Mesenchymal stem cell (in vitro differentiated cells and primary cell): ENCODE measurements around the gene CFD.

ENCODE experiments used
- DNase-seq: peaks from one replicate; pipeline ENCODE4 v3.0.0-alpha.2; 2013
- H2AFZ ChIP-seq: one replicate; pipeline ENCODE4 v1.6.1; 2013; ENCODE audit warnings: low read depth, mild to moderate bottlenecking, control low read depth, inconsistent platforms, low read length, moderate library complexity
- H2AK5ac ChIP-seq: 2 replicates; pipeline ENCODE4 v1.6.1; 2013; ENCODE audit warnings: low read length, moderate library complexity, mild to moderate bottlenecking, inconsistent platforms; ENCODE audit not compliant: severe bottlenecking
- H2BK120ac ChIP-seq: one replicate; pipeline ENCODE4 v1.6.1; 2013; ENCODE audit warnings: low read depth, mild to moderate bottlenecking, inconsistent platforms, low read length, moderate library complexity
- H2BK12ac ChIP-seq, 2 experiments: one replicate each; pipeline ENCODE4 v1.6.1; 2013; ENCODE audit warnings: inconsistent platforms in 2 of 2, low read length in 2 of 2, mild to moderate bottlenecking in 2 of 2, moderate library complexity in 2 of 2, control low read depth in 1 of 2
- H2BK15ac ChIP-seq: one replicate; pipeline ENCODE4 v1.6.1; 2013; ENCODE audit warnings: mild to moderate bottlenecking, low read depth, inconsistent platforms; ENCODE audit not compliant: poor library complexity, severe bottlenecking
- H2BK5ac ChIP-seq: 2 replicates; pipeline ENCODE4 v1.6.1; 2013; ENCODE audit warnings: low read depth, mild to moderate bottlenecking, low read length, control low read depth, inconsistent platforms; ENCODE audit not compliant: poor library complexity, severe bottlenecking
- H3K14ac ChIP-seq, 2 experiments: one replicate each; pipeline ENCODE4 v1.6.1; 2013; ENCODE audit warnings: inconsistent platforms in 2 of 2, low read length in 2 of 2, control low read depth in 1 of 2, mild to moderate bottlenecking in 1 of 2, moderate library complexity in 1 of 2
- H3K18ac ChIP-seq, 2 experiments: one replicate each; pipeline ENCODE4 v1.6.1; 2013; ENCODE audit warnings: inconsistent platforms in 2 of 2, low read length in 2 of 2, control low read depth in 1 of 2, low read depth in 1 of 2, mild to moderate bottlenecking in 1 of 2
- H3K23ac ChIP-seq, 2 experiments: one replicate each; pipeline ENCODE4 v1.6.1; 2013; ENCODE audit warnings: inconsistent platforms in 2 of 2, low read length in 2 of 2, mild to moderate bottlenecking in 2 of 2, moderate library complexity in 2 of 2, control low read depth in 1 of 2
- H3K27ac ChIP-seq: 2 replicates; pipeline ENCODE4 v1.5.1; 2013; ENCODE audit warnings: mild to moderate bottlenecking, moderate library complexity, low read length, control low read depth, inconsistent platforms; ENCODE audit not compliant: poor library complexity, severe bottlenecking
- H3K27me3 ChIP-seq, 2 experiments: 2 replicates each; pipeline versions ENCODE4 v1.6.1 to v1.7.0; 2013; ENCODE audit warnings: low read length in 2 of 2, mild to moderate bottlenecking in 2 of 2, moderate library complexity in 2 of 2, control low read depth in 1 of 2, inconsistent platforms in 1 of 2; ENCODE audit not compliant: control insufficient read depth in 1 of 2, insufficient read depth in 1 of 2
- H3K36me3 ChIP-seq, 2 experiments: 2 replicates each; pipeline versions ENCODE4 v1.6.1 to v1.7.0; 2013; ENCODE audit warnings: low read length in 2 of 2, control low read depth in 1 of 2, inconsistent platforms in 1 of 2, low read depth in 1 of 2, mild to moderate bottlenecking in 1 of 2; ENCODE audit not compliant: insufficient read depth in 2 of 2, control insufficient read depth in 1 of 2
- H3K4ac ChIP-seq, 2 experiments: one replicate each; pipeline ENCODE4 v1.6.1; 2013; ENCODE audit warnings: inconsistent platforms in 2 of 2, low read length in 2 of 2, mild to moderate bottlenecking in 2 of 2, moderate library complexity in 2 of 2, control low read depth in 1 of 2, low read depth in 1 of 2
- H3K4me1 ChIP-seq: 2 replicates; pipeline ENCODE4 v1.6.1; 2013; ENCODE audit warnings: low read depth, low read length, control low read depth; ENCODE audit not compliant: control insufficient read depth, insufficient read depth
- H3K4me2 ChIP-seq: 2 replicates; pipeline ENCODE4 v1.6.1; 2013; ENCODE audit warnings: low read length, mild to moderate bottlenecking, inconsistent platforms; ENCODE audit not compliant: poor library complexity, severe bottlenecking
- H3K4me3 ChIP-seq, 2 experiments: 2 replicates each; pipeline versions ENCODE4 v1.5.1 to v1.7.0; 2013; ENCODE audit warnings: low read length in 2 of 2, mild to moderate bottlenecking in 2 of 2, control low read depth in 1 of 2, low read depth in 1 of 2; ENCODE audit not compliant: insufficient read depth in 1 of 2
- H3K79me1 ChIP-seq: replicated peaks from 2 replicates; pipeline ENCODE4 v1.6.1; 2013; ENCODE audit warnings: mild to moderate bottlenecking, control low read depth, low read length, inconsistent platforms; ENCODE audit not compliant: poor library complexity, severe bottlenecking
- H3K9ac ChIP-seq: 2 replicates; pipeline ENCODE4 v1.7.0; 2013; ENCODE audit warnings: mild to moderate bottlenecking, low read length, moderate library complexity
- H3K9me3 ChIP-seq: 2 replicates; pipeline ENCODE4 v1.7.0; 2013; ENCODE audit warnings: mild to moderate bottlenecking, low read length; ENCODE audit not compliant: control insufficient read depth
- H4K8ac ChIP-seq: one replicate; pipeline ENCODE4 v1.6.1; 2013; ENCODE audit warnings: inconsistent platforms, mild to moderate bottlenecking, low read length, moderate library complexity
- H4K91ac ChIP-seq: one replicate; pipeline ENCODE4 v1.6.1; 2013; ENCODE audit warnings: mild to moderate bottlenecking, low read length, inconsistent platforms
- WGBS: methylation state at CpG from one replicate; pipeline ENCODE4 v1.1.7; 2013; ENCODE audit warnings: mixed read lengths; 5-methylcytosine and 5-hydroxymethylcytosine counted together

CFD gene

GRCh38 chr19:892243-892893 lies 32.9 kb downstream of the CFD start:
- Histone ChIP-seq H3K79me1 (peaks cover 31% of the 10 kb centered on the region), H2BK120ac (peak overlapping the region; percentile 89), H3K4ac (peak overlapping the region in 1 of 2 experiments; percentile 68), H4K8ac (peak overlapping the region; percentile 66), H3K27me3 (no peaks in the 10 kb centered on the region), H3K18ac (peak overlapping the region; percentile 37 to 55), H3K9ac (peak overlapping the region; percentile 85), H2AK5ac (peak overlapping the region; percentile 78), H3K14ac (peak overlapping the region in 1 of 2 experiments; percentile 83), H2AFZ (peak overlapping the region; percentile 31), H2BK12ac (peak overlapping the region in 1 of 2 experiments; percentile 15), H3K4me1 (peaks cover 6% of the 10 kb centered on the region), H3K27ac (no peak overlapping the region), H3K4me2 (peak overlapping the region; percentile 55), H3K23ac (no peak overlapping the region), H2BK5ac (no peak overlapping the region), H3K36me3 (peaks cover 35 to 54% of the 10 kb centered on the region in 2 experiments), H4K91ac (peak overlapping the region; percentile 76), H3K9me3 (no peaks in the 10 kb centered on the region), H3K4me3 (peak overlapping the region; percentile 83 to 99), H2BK15ac (peak overlapping the region; percentile 65)
- DNase-seq = no peak
- WGBS = 15% methylated on average over 10 of the region's 27 CpGs

- Histone ChIP-seq H2AK5ac (peak within 1 kb of the TSS; percentile 78), H3K79me1 (peaks cover 31% of the 10 kb centered on the region), H3K27ac (peak within 1 kb of the TSS; percentile 87), H4K8ac (peak within 1 kb of the TSS; percentile 100), H3K4ac (peak within 1 kb of the TSS; percentile 95 to 96), H3K27me3 (no peaks in the 10 kb centered on the region), H3K36me3 (peaks cover 34 to 53% of the 10 kb centered on the region in 2 experiments), H3K9me3 (no peaks in the 10 kb centered on the region), H3K9ac (peak within 1 kb of the TSS; percentile 94), H2AFZ (peak within 1 kb of the TSS; percentile 94), H2BK120ac (peak within 1 kb of the TSS; percentile 89), H4K91ac (peak within 1 kb of the TSS; percentile 99), H3K4me1 (peaks cover 6% of the 10 kb centered on the region), H2BK15ac (peak within 1 kb of the TSS; percentile 98), H3K18ac (peak within 1 kb of the TSS; percentile 97 to 100), H2BK5ac (peak within 1 kb of the TSS; percentile 97), H3K14ac (peak within 1 kb of the TSS; percentile 83 to 99), H2BK12ac (peak within 1 kb of the TSS in 1 of 2 experiments; percentile 15), H3K4me3 (peak within 1 kb of the TSS; percentile 83 to 99), H3K23ac (peak within 1 kb of the TSS in 1 of 2 experiments; percentile 85), H3K4me2 (peak within 1 kb of the TSS; percentile 55)
- DNase-seq = peak; percentile 94
- WGBS = 1% methylated on average over 57 of the region's 69 CpGs
Observed at GRCh38 chr19:892894-893689, 33.6 kb downstream of the CFD start, which contains the start of the genes MED16 and RNU6-9. MED16 (minus strand) TSS chr19:893187; CDS start chr19:891131, 2,056 bp downstream. RNU6-9 (plus strand) TSS chr19:893484.

DNA sequence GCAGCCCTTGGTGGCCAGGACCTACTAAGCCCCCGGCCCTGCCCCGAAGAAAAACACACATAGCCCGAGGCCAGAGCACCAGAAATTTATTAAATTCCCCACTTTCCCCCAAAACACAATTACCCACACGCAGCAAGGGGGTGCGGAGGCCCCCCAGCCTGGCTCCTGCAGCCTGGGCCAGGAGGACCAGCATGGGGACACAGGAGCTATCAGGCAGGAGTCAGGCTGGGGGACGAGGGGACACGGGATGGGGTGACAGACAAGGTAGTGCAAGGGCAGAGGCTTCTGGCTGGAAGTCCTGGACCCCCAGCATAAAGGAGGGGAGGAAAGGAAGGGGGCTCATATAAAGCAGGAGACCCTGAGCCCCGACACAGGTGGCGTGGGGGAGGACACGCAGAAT lies 37.0 kb downstream of the CFD start:
- Histone ChIP-seq H2AK5ac (no peak overlapping the region), H3K27me3 (no peaks in the 10 kb centered on the region), H3K9me3 (no peaks in the 10 kb centered on the region), H2BK5ac (no peak overlapping the region), H4K91ac (no peak overlapping the region), H2BK15ac (no peak overlapping the region), H3K14ac (no peak overlapping the region), H3K4ac (no peak overlapping the region), H3K4me3 (no peak overlapping the region), H3K4me2 (no peak overlapping the region), H3K27ac (no peak overlapping the region), H3K36me3 (peaks cover 26 to 55% of the 10 kb centered on the region in 2 experiments), H2AFZ (no peak overlapping the region), H3K23ac (no peak overlapping the region), H2BK120ac (no peak overlapping the region), H2BK12ac (no peak overlapping the region), H3K9ac (no peak overlapping the region), H4K8ac (no peak overlapping the region), H3K4me1 (peaks cover 14% of the 10 kb centered on the region), H3K79me1 (peaks cover 29% of the 10 kb centered on the region), H3K18ac (no peak overlapping the region)
- WGBS = 98% methylated on average over 9 of the region's 10 CpGs
- DNase-seq = no peak

DNA sequence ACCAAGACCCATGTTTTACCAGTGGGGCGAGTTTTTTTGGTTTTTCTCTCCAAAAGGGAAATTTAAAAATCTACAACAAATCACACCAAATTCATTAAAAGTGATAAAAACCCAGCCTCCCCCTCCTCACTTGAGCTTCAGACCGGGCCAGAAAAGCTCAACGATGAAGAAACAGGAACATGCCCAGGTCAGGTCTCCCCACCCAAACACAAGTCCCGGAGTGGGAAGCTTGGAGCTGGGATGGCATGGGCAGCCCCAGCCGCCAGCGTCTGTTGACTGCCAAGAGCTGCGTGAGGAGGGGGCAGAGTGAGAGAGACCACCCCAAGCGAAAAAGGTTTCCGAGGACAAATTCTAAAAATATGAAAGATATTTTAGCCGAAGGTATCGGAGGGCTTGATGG lies 37.5 kb downstream of the CFD start:
- H3K23ac ChIP-seq = no peak overlapping the region
- WGBS = 89% methylated on average over 11 of the region's 11 CpGs
- H4K8ac ChIP-seq = no peak overlapping the region
- DNase-seq = no peak
- no peak overlapping the region for H3K4me3 ChIP-seq
- no peak overlapping the region for H3K14ac ChIP-seq
- no peak overlapping the region for H3K4me2 ChIP-seq
- no peak overlapping the region for H4K91ac ChIP-seq
- H3K27ac ChIP-seq = no peak overlapping the region
- peaks cover 33% of the 10 kb centered on the region for H3K79me1 ChIP-seq
- no peak overlapping the region for H2BK120ac ChIP-seq
- H3K36me3 ChIP-seq = peaks cover 26 to 61% of the 10 kb centered on the region in 2 experiments
- no peak overlapping the region for H3K4ac ChIP-seq
- no peak overlapping the region for H2BK5ac ChIP-seq
- no peaks in the 10 kb centered on the region for H3K27me3 ChIP-seq
- no peak overlapping the region for H2AK5ac ChIP-seq
- H3K9ac ChIP-seq = no peak overlapping the region
- no peak overlapping the region for H2BK12ac ChIP-seq
- H3K9me3 ChIP-seq = no peaks in the 10 kb centered on the region
- H2BK15ac ChIP-seq = no peak overlapping the region
- H2AFZ ChIP-seq = no peak overlapping the region
- H3K18ac ChIP-seq = no peak overlapping the region
- H3K4me1 ChIP-seq = peaks cover 14% of the 10 kb centered on the region
